HTR-8/SVneo (cell line): ENCODE data around the gene ANKRD28.
"Not testable (repeated sequence)": the region's sequence is repeated elsewhere in the genome, so short reads cannot be mapped to it uniquely, and the experiment has no call there.

Source experiments
- DNase-seq: peaks from one replicate; pipeline ENCODE4 v3.0.0; 2011; ENCODE audit warnings: low spot score, mixed read lengths; ENCODE audit not compliant: insufficient read length
- FAIRE-seq: peaks from 2 replicates; lab custom pipeline; 2011; peaks lifted over from hg19 to GRCh38; lab: Jason Lieb, UNC

ANKRD28 gene

GRCh38 chr3:15797642-15798303 is at the start of gene ANKRD28:
Gene ANKRD28 (minus strand): TSS chr3:15797979. CDS start chr3:15796521, 1,458 bp downstream.
- FAIRE-seq (peak; percentile 55), DNase-seq (peak; percentile 37)

GRCh38 chr3:15847239-15847638 is 49.5 kb upstream of the ANKRD28 start:
- FAIRE-seq (no peak), DNase-seq (no peak)

GRCh38 chr3:15846606-15847005 is 48.8 kb upstream of the ANKRD28 start:
- FAIRE-seq (no peak), DNase-seq (no peak)

GRCh38 chr3:15845475-15845874 is 47.7 kb upstream of the ANKRD28 start:
- FAIRE-seq (no peak), DNase-seq (no peak)

GRCh38 chr3:15844889-15845288 is 47.1 kb upstream of the ANKRD28 start:
- no peak for FAIRE-seq

GRCh38 chr3:15841091-15841973 is 43.6 kb upstream of the ANKRD28 start:
- DNase-seq, FAIRE-seq: not testable (repeated sequence)

More at GRCh38 chr3:15844889-15845288, 47.1 kb upstream of the ANKRD28 start:
- DNase-seq = no peak

- no peak for DNase-seq
- FAIRE-seq = no peak
Measured at GRCh38 chr3:15839568-15839967, 41.8 kb upstream of the ANKRD28 start.

- FAIRE-seq (no peak), DNase-seq (no peak)
Measured at GRCh38 chr3:15831927-15832326, 34.1 kb upstream of the ANKRD28 start.

GRCh38 chr3:15825016-15825415 is 27.2 kb upstream of the ANKRD28 start:
- FAIRE-seq = no peak
- DNase-seq = no peak

- FAIRE-seq (no peak), DNase-seq (no peak)
Measured at GRCh38 chr3:15823092-15823491, 25.3 kb upstream of the ANKRD28 start.

GRCh38 chr3:15822281-15822680 is 24.5 kb upstream of the ANKRD28 start:
- FAIRE-seq (no peak), DNase-seq (no peak)

- FAIRE-seq (no peak), DNase-seq (no peak)
Measured at GRCh38 chr3:15820911-15821310, 23.1 kb upstream of the ANKRD28 start.

- DNase-seq = no peak
- FAIRE-seq = no peak
Measured at GRCh38 chr3:15819576-15819975, 21.8 kb upstream of the ANKRD28 start.

- DNase-seq (no peak), FAIRE-seq (no peak)
Measured at GRCh38 chr3:15819043-15819442, 21.3 kb upstream of the ANKRD28 start.

- DNase-seq (peak; percentile 21), FAIRE-seq (no peak)
Measured at GRCh38 chr3:15815696-15816095, 17.9 kb upstream of the ANKRD28 start.

GRCh38 chr3:15813079-15813478 is 15.3 kb upstream of the ANKRD28 start:
- not testable (repeated sequence) for DNase-seq, FAIRE-seq

GRCh38 chr3:15812183-15812582 is 14.4 kb upstream of the ANKRD28 start:
- no peak for FAIRE-seq
- DNase-seq = peak; percentile 15

GRCh38 chr3:15810702-15811101 is 12.9 kb upstream of the ANKRD28 start:
- FAIRE-seq (no peak), DNase-seq (no peak)

- FAIRE-seq (no peak), DNase-seq (no peak)
Measured at GRCh38 chr3:15809313-15809712, 11.5 kb upstream of the ANKRD28 start.

- DNase-seq (no peak), FAIRE-seq (no peak)
Measured at GRCh38 chr3:15808679-15809310, 11.0 kb upstream of the ANKRD28 start.

GRCh38 chr3:15805756-15806266 is 8.0 kb upstream of the ANKRD28 start:
- no peak for DNase-seq

More at GRCh38 chr3:15805756-15806266, 8.0 kb upstream of the ANKRD28 start:
- FAIRE-seq = no peak
